Epithelial cell of proximal tubule (primary cell): ENCODE results near the gene HS3ST5. TPM values are rescaled to one million over a fixed set of nuclear protein-coding genes. Genes with fewer than 3 reads are reported as not detected.

Experiments
- DNase-seq: peaks from one replicate; pipeline ENCODE4 v3.0.0-alpha.2; 2011; ENCODE audit warnings: low read depth
- H3K4me3 ChIP-seq: 2 replicates; pipeline ENCODE4 v1.5.1; 2011; ENCODE audit warnings: low read depth, mild to moderate bottlenecking, low read length
- total RNA-seq: library from RNA; depleted of rRNA; stranded (reverse); fragments of >200 nt; gene quantifications from 2 replicates; pipeline ENCODE4 v1.2.3, GENCODE V29; 2015
- TF ChIP-seq, protein P1 (sequence below): conservative IDR thresholded peaks from 2 replicates; pipeline ENCODE4 v1.5.1; 2012; ENCODE audit warnings: low read depth, mild to moderate bottlenecking, low read length

Gene HS3ST5
- total RNA-seq, 1 donor from 2014 or later, result 0.17 TPM

DNA sequence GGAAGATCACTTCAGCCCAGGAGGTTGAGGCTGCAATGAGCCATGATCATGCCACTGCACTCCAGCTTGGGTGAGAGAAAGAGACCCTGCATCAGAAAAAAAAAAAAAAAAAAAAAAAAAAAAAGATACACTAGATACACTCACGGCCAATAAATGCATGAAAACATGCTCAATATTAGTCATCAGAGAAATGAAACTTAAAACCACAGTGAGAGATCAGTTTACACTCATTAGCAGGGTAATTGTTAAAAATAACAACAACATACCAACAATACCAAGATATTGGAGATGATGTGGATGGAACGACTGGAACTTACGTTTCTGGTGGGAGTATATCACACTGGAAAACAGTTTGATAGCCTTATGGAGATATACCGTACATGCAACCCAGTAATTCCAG lies 29.9 kb downstream of the HS3ST5 start:
- TF ChIP-seq, protein P1, sequence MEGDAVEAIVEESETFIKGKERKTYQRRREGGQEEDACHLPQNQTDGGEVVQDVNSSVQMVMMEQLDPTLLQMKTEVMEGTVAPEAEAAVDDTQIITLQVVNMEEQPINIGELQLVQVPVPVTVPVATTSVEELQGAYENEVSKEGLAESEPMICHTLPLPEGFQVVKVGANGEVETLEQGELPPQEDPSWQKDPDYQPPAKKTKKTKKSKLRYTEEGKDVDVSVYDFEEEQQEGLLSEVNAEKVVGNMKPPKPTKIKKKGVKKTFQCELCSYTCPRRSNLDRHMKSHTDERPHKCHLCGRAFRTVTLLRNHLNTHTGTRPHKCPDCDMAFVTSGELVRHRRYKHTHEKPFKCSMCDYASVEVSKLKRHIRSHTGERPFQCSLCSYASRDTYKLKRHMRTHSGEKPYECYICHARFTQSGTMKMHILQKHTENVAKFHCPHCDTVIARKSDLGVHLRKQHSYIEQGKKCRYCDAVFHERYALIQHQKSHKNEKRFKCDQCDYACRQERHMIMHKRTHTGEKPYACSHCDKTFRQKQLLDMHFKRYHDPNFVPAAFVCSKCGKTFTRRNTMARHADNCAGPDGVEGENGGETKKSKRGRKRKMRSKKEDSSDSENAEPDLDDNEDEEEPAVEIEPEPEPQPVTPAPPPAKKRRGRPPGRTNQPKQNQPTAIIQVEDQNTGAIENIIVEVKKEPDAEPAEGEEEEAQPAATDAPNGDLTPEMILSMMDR, result no peak
- no peak for DNase-seq
- no peak overlapping the region for H3K4me3 ChIP-seq

DNA sequence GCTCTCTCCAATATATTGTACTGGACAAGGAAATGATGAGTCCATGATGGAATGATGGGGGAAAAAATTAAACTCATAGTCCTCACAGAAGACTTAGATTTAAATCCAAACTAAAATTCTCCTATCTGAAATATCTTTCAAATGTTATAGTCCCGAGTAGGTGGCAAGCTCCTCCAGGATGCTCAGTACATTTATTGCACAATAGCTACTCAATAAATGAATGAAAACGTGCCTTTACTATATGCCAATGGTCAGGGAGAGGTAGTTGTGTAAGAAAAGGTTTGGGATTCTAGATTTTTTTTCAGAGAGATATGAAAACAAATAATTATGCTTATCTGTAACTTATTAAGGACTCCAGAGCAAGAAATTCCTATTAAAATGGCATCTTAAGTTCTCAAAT lies 32.8 kb downstream of the HS3ST5 start:
- no peak for DNase-seq
- TF ChIP-seq, protein P1, result no peak
- H3K4me3 ChIP-seq, result no peak overlapping the region

DNA sequence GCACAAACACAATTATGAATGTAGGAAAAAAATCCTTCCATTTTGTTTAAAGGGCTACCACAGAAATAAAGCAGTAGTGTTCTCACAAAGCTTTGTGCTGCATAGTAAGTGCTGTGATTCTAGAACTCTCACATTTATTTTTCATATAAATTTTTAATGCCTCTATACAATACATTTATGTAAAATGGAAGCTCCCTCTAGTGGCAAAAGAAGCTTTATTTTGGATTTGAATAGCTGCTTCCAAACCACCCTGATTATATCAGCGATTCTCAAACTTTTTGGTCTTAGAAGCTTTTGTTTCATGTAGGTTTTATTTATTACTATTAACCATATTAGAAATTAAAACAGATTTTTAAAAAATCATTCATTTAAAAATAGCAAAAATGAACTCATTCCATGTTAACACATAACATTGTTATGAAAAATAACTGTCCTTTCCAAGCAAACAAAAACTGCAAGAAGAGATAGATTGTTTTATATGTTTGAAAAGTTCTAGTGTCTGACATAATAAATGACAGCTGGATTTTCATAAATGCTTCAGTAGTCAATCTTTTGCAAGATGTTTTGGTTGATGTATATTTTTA lies 38.4 kb downstream of the HS3ST5 start:
- DNase-seq, result no peak
- TF ChIP-seq, protein P1, result peak; percentile 65
- H3K4me3 ChIP-seq, result no peak overlapping the region

DNA sequence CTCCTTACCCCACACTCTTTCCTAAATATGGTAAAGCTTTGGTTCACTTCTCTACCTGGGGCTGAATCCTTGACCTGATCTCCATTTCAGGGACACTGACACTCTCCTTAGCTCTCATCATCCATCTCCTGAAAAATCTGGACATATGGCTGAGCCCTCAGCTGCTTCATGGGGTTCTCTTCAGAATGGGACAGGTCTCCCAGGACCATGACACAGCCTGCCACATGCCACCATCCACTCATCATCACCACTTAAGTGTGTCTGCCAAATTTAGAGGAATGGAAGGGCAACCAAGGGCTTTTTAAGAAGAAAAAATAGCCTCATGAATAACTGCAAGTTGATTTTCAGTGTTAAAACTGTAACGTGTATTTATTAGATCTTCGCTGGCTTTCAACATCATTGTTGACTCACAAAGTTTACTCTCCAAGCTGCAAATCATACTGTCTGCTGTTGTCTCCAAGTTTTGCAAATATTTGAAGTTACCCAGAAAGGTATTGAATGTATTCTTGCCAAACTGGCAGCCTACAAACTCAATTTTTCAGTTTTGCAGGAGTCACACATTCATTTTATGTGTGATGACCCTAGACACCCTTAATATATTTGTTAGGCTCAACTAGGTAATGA lies 41.1 kb downstream of the HS3ST5 start:
- DNase-seq, result no peak
- TF ChIP-seq, protein P1, result no peak

DNA sequence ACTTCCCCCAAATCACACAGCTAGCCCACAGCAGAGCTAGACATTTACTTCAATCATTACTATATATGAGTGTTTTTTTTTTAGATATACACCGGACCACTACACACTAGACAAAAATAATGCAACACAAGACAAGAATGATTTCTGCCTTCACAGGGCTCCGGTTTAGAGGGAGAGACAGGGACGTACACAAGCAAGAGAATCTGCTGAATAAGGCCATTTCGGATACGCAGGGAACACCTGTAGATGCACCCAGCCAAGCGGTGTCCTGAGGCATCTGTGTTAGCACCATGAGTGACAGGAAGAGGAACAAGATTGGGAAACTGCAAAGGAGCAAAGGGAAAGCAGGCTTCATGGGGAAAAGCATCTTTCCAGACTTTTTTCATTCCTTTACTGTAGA lies 45.7 kb downstream of the HS3ST5 start:
- DNase-seq, result no peak
- TF ChIP-seq, protein P1, result no peak
- H3K4me3 ChIP-seq, result no peak overlapping the region

More for the DNA sequence above, 41.1 kb downstream of the HS3ST5 start:
- no peak overlapping the region for H3K4me3 ChIP-seq

DNA sequence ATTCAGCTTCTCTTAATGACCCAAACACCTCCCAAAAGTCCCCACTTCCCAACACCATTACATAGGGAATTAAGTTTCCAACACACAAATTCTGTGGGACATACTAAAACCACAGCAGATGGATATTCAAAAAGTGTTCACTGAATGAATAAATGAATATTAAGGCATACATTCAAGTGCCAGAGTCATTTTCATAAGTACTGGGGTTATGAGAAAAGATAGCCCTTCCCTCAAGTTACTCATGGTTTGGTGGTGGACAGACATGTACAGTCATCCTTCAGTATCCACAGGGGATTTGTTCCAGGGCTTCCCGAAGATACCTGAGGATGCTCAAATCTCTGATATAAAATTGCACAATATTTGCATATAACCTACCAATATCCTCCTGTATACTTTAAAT lies 50.4 kb downstream of the HS3ST5 start:
- no peak overlapping the region for H3K4me3 ChIP-seq
- TF ChIP-seq, protein P1, result no peak
- no peak for DNase-seq

DNA sequence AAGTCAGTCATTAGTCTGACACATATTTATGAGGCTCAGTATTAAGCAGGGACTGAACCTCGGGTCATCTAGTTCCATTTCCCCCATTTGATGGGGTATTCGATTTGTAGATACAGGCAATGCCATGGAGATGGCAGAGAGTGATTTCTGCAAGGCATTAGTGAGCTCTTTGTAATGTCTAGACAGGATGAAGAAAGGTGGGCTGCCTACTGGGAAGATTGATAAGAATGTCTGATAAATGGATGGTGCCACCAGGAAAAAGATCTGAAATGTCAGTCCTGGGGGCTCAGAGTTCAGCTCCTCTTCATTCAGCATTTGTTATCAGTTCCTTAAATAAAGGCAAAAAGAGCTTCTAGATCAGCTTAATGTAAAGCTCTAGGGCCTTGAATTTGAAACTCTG lies 51.4 kb downstream of the HS3ST5 start:
- H3K4me3 ChIP-seq, result no peak overlapping the region
- no peak for DNase-seq
- TF ChIP-seq, protein P1, result no peak
